HEK293 (cell line): ENCODE results near the gene PTGES.

ENCODE experiments used
- CTCF ChIA-PET: fragments of 350-600 bp; formaldehyde crosslinking; extraction: SDS; loops from one replicate; lab custom pipeline; 2021; ENCODE audit warnings: antibody characterized with exemption; lab: Yijun Ruan, JAX
- POLR2A ChIA-PET: fragments of 300-600 bp; formaldehyde crosslinking; extraction: SDS; loops from one replicate; lab custom pipeline; 2020; ENCODE audit warnings: antibody characterized with exemption, inconsistent platforms; lab: Yijun Ruan, JAX
- H3K27ac ChIP-seq: fragments of 200-500 bp; sonication (Bioruptor generic); 2 replicates; pipeline ENCODE4 v1.5.1; 2014; ENCODE audit warnings: low read depth, low read length, control low read depth, inconsistent platforms; ENCODE audit errors: extremely low read depth
- H3K36me3 ChIP-seq, 2 experiments: fragments of 200-500 bp in 1 of 2; sonication (Bioruptor generic) in 1 of 2; 1 replicate in 1 of 2; 2 replicates in 1 of 2; pipeline ENCODE4 v1.5.1; 2014 to 2017; ENCODE audit warnings: inconsistent platforms in 2 of 2, low read length in 2 of 2; ENCODE audit not compliant: control insufficient read depth in 2 of 2, insufficient read depth in 1 of 2
- H3K4me1 ChIP-seq: fragments of 200-500 bp; sonication (Bioruptor generic); 2 replicates; pipeline ENCODE4 v1.5.1; 2014; ENCODE audit warnings: mild to moderate bottlenecking, low read length, inconsistent platforms; ENCODE audit not compliant: control insufficient read depth, insufficient read depth
- H3K4me3 ChIP-seq: 2 replicates; pipeline ENCODE4 v1.5.1; 2011; ENCODE audit warnings: low read depth, mild to moderate bottlenecking, control low read depth, low read length, moderate library complexity
- H3K9me3 ChIP-seq: fragments of 200-500 bp; sonication (Bioruptor generic); 2 replicates; pipeline ENCODE4 v1.5.1; 2014; ENCODE audit warnings: low read depth, low read length, inconsistent platforms; ENCODE audit not compliant: control insufficient read depth, insufficient read depth
- KLF1 ChIP-seq: fragments of 450-650 bp; formaldehyde crosslinking; IDR thresholded peaks from 2 replicates; pipeline ENCODE4 v1.5.1; 2016; ENCODE audit warnings: missing biosample characterization, missing genetic modification characterization
- KLF10 ChIP-seq: fragments of 450-650 bp; IDR thresholded peaks from 2 replicates; pipeline ENCODE4 v1.5.1; 2018; ENCODE audit warnings: missing biosample characterization, mild to moderate bottlenecking, missing genetic modification characterization
- KLF16 ChIP-seq: fragments of 450-650 bp; formaldehyde crosslinking; IDR thresholded peaks from 2 replicates; pipeline ENCODE4 v1.5.1; 2017; ENCODE audit warnings: missing biosample characterization, missing genetic modification characterization
- YY1 ChIP-seq: fragments of 450-650 bp; formaldehyde crosslinking; IDR thresholded peaks from 2 replicates; pipeline ENCODE4 v1.5.1; 2018; ENCODE audit warnings: missing biosample characterization, missing genetic modification characterization
- ZBTB21 ChIP-seq: fragments of 450-650 bp; formaldehyde crosslinking; IDR thresholded peaks from 2 replicates; pipeline ENCODE4 v1.5.1; 2017; ENCODE audit warnings: missing biosample characterization, missing genetic modification characterization
- ZFP69B ChIP-seq: fragments of 450-650 bp; formaldehyde crosslinking; IDR thresholded peaks from 2 replicates; pipeline ENCODE4 v1.5.1; 2016; ENCODE audit warnings: missing biosample characterization, missing genetic modification characterization
- ZNF280C ChIP-seq: fragments of 450-650 bp; formaldehyde crosslinking; IDR thresholded peaks from 2 replicates; pipeline ENCODE4 v1.5.1; 2016; ENCODE audit warnings: missing biosample characterization, missing genetic modification characterization
- ZNF324 ChIP-seq: fragments of 450-650 bp; formaldehyde crosslinking; IDR thresholded peaks from 2 replicates; pipeline ENCODE4 v1.5.1; 2016; ENCODE audit warnings: missing biosample characterization, missing genetic modification characterization
- ZNF404 ChIP-seq: fragments of 450-650 bp; formaldehyde crosslinking; IDR thresholded peaks from 2 replicates; pipeline ENCODE4 v1.5.1; 2017; ENCODE audit warnings: missing biosample characterization, missing genetic modification characterization
- TF ChIP-seq, protein P1 (sequence below): fragments of 450-650 bp; formaldehyde crosslinking; IDR thresholded peaks from 2 replicates; pipeline ENCODE4 v1.5.1; 2016; ENCODE audit warnings: missing biosample characterization, missing genetic modification characterization
- TF ChIP-seq, protein P2 (sequence below): fragments of 450-650 bp; formaldehyde crosslinking; IDR thresholded peaks from 2 replicates; pipeline ENCODE4 v1.5.1; 2016; ENCODE audit warnings: missing biosample characterization, missing genetic modification characterization, low read depth

The PTGES gene

DNA sequence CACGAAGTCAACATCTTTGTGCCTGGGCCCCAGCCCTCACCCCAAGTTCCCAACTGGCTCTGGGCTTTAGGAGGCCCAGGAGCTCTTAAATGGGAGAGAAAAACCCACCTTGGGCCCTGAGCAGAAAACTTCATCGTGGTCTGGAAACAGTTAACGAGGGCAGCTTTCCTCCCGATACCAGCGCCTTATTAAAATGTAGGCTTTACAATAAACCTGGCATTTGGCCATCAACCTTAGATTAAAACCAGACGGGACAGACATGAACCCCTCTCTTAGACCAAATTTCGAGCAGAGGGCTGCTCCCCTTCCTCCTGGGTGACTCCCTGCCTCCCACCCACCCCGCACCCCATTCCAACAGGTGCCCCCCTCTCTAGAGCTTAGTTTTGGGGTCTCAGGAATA is 48.0 kb downstream of the PTGES start:
- H3K36me3 ChIP-seq, result no peaks in the 10 kb centered on the region
- no peaks in the 10 kb centered on the region for H3K4me1 ChIP-seq
- POLR2A ChIA-PET, result no interaction called here

GRCh38 chr9:129703667-129704355 is 49.0 kb downstream of the PTGES start:
- no peak overlapping the region for H3K4me3 ChIP-seq
- ChIA-PET POLR2A (no interaction called here), CTCF (interaction anchor here (0.5 to 1.0 kb wide), 4 partner anchors 12 to 74 kb away, joined by 3 to 5 read pairs (median 3); no protein-coding TSS in a partner anchor)
- no peaks in the 10 kb centered on the region for H3K9me3 ChIP-seq
- H3K4me1 ChIP-seq, result no peaks in the 10 kb centered on the region
- no peaks in the 10 kb centered on the region for H3K36me3 ChIP-seq
- no peak overlapping the region for H3K27ac ChIP-seq
- TF ChIP-seq ZFP69B (tag by site-specific recombination) (no peak), ZNF324 (tag by site-specific recombination) (no peak), KLF16 (tag by site-specific recombination) (no peak), YY1 (tag by site-specific recombination) (no peak), ZNF280C (tag by site-specific recombination) (no peak), ZNF404 (tag by site-specific recombination) (no peak), KLF10 (tag by site-specific recombination) (no peak), KLF1 (tag by site-specific recombination) (no peak)

More for the DNA sequence above, 48.0 kb downstream of the PTGES start:
- Histone ChIP-seq H3K4me3 (no peak overlapping the region), H3K9me3 (no peaks in the 10 kb centered on the region), H3K27ac (no peak overlapping the region)
- TF ChIP-seq, protein P1, sequence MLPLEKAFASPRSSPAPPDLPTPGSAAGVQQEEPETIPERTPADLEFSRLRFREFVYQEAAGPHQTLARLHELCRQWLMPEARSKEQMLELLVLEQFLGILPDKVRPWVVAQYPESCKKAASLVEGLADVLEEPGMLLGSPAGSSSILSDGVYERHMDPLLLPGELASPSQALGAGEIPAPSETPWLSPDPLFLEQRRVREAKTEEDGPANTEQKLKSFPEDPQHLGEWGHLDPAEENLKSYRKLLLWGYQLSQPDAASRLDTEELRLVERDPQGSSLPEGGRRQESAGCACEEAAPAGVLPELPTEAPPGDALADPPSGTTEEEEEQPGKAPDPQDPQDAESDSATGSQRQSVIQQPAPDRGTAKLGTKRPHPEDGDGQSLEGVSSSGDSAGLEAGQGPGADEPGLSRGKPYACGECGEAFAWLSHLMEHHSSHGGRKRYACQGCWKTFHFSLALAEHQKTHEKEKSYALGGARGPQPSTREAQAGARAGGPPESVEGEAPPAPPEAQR (tag by site-specific recombination), result no peak
- TF ChIP-seq, protein P2, sequence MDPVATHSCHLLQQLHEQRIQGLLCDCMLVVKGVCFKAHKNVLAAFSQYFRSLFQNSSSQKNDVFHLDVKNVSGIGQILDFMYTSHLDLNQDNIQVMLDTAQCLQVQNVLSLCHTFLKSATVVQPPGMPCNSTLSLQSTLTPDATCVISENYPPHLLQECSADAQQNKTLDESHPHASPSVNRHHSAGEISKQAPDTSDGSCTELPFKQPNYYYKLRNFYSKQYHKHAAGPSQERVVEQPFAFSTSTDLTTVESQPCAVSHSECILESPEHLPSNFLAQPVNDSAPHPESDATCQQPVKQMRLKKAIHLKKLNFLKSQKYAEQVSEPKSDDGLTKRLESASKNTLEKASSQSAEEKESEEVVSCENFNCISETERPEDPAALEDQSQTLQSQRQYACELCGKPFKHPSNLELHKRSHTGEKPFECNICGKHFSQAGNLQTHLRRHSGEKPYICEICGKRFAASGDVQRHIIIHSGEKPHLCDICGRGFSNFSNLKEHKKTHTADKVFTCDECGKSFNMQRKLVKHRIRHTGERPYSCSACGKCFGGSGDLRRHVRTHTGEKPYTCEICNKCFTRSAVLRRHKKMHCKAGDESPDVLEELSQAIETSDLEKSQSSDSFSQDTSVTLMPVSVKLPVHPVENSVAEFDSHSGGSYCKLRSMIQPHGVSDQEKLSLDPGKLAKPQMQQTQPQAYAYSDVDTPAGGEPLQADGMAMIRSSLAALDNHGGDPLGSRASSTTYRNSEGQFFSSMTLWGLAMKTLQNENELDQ (tag by site-specific recombination), result no peak
- TF ChIP-seq ZNF280C (tag by site-specific recombination), result no peak
- no peak for TF ChIP-seq ZBTB21
- CTCF ChIA-PET, result interaction anchor here (0.6 kb wide), 1 partner anchor 80 kb away, joined by 4 read pairs; no protein-coding TSS in a partner anchor
